Endometrial microvascular endothelial cells (primary cell): ENCODE data around the gene ANKRD26. TPM values are rescaled to one million over a fixed set of nuclear protein-coding genes. Genes with fewer than 3 reads are reported as not detected.

Experiments used
- total RNA-seq: library from RNA; depleted of rRNA; stranded (reverse); fragments of >200 nt; gene quantifications from one replicate; pipeline ENCODE4 v1.2.3, GENCODE V29; 2015; ENCODE audit errors: inconsistent ontology term

The ANKRD26 gene
- total RNA-seq, 1 donor from 2014 or later, result 4.0 TPM

Other genes with a start within 250 kb of the ANKRD26 start
- gene ABI1, start 239.5 kb downstream of the ANKRD26 start, total RNA-seq, result 43.7 TPM
- gene YME1L1, start 53.9 kb upstream of the ANKRD26 start, total RNA-seq, result 103 TPM
- 16.4 TPM for gene MASTL, start 54.9 kb upstream of the ANKRD26 start, total RNA-seq
- 20.6 TPM for gene ACBD5, start 140.3 kb upstream of the ANKRD26 start, total RNA-seq